ENCODE measurements around the gene P4HA2.

GRCh38 chr5:132205385-132206125 lies 22.1 kb downstream of the P4HA2 start:
- TF ChIP-seq CTCF (IDR thresholded peaks at IDR 0.05) (no peak), POLR2AphosphoS5 (IDR thresholded peaks at IDR 0.05) (no peak), EP300 (IDR thresholded peaks at IDR 0.05; ENCODE audit: low read depth) (no peak), POLR2A (IDR thresholded peaks at IDR 0.05) (no peak)
